HCT116 (cell line): Measurements from ENCODE around the gene HMCN1. TPM values are rescaled to one million over a fixed set of nuclear protein-coding genes. Genes with fewer than 3 reads are reported as not detected.

Experiments used
- ATAC-seq: fragments of 200-7000 bp; cut with Tn5 transposase; 2 replicates; pipeline ENCODE4 v1.9.1; 2020; ENCODE audit warnings: mild to moderate bottlenecking, moderate library complexity
- BruUV-seq: library from RNA; stranded (reverse); fragments of 400-500 nt; replicated peaks from 2 replicates; lab custom pipeline; 2021; lab: Mats Ljungman, UMichigan
- CTCF ChIA-PET: fragments of 300-600 bp; sonication (Branson Sonifier 250); formaldehyde crosslinking; loops from one replicate; lab custom pipeline; 2021; ENCODE audit warnings: antibody characterized with exemption; lab: Charles Lee
- POLR2A ChIA-PET: fragments of 300-600, 350-600 bp; sonication (Branson Sonifier 250); formaldehyde crosslinking; loops from one replicate; lab custom pipeline; 2021; ENCODE audit warnings: antibody characterized with exemption; lab: Charles Lee
- RAD21 ChIA-PET, 2 experiments: fragments of 300-600 bp; sonication (Branson Sonifier 250); formaldehyde crosslinking; loops; one replicate each; lab custom pipeline; 2023; ENCODE audit warnings: low total read pairs in 2 of 2; ENCODE audit not compliant: uncharacterized antibody in 2 of 2, unreplicated experiment in 2 of 2, low non-redundant PET in 1 of 2; lab: Charles Lee
- DNase-seq: peaks from one replicate; pipeline ENCODE4 v3.0.0-alpha.2; 2010; ENCODE audit warnings: low read depth, low spot score
- H2AFZ ChIP-seq: fragments of 200-600 bp; shearing (Covaris generic), sonication (generic); 2 replicates; pipeline ENCODE4 v1.6.1; 2017; ENCODE audit warnings: low read depth, mixed run types, mixed read lengths, antibody characterized with exemption, low read length; ENCODE audit not compliant: poor library complexity, severe bottlenecking
- H3K27ac ChIP-seq: 2 replicates; pipeline ENCODE4 v1.5.1; 2012; ENCODE audit warnings: low read depth, low read length
- H3K27me3 ChIP-seq: fragments of 200-600 bp; sonication (generic); 2 replicates; pipeline ENCODE4 v1.6.1; 2016; ENCODE audit warnings: mixed run types, low read length, mixed read lengths; ENCODE audit not compliant: insufficient read depth
- H3K36me3 ChIP-seq, 2 experiments: fragments of 200-500 bp in 1 of 2; fragments of 200-600 bp in 1 of 2; sonication (Bioruptor generic) in 1 of 2; sonication (generic) in 1 of 2; 2 replicates each; pipeline versions ENCODE4 v1.5.1 to v1.6.1; 2014 to 2016; ENCODE audit warnings: low read length in 2 of 2, inconsistent platforms in 1 of 2, mixed read lengths in 1 of 2, mixed run types in 1 of 2; ENCODE audit not compliant: insufficient read depth in 2 of 2, control insufficient read depth in 1 of 2
- H3K4me1 ChIP-seq, 2 experiments: fragments of 200-600 bp in 1 of 2; sonication (generic) in 1 of 2; 2 replicates each; pipeline versions ENCODE4 v1.5.1 to v1.6.1; 2012 to 2017; ENCODE audit warnings: low read length in 2 of 2, inconsistent platforms in 1 of 2, mild to moderate bottlenecking in 1 of 2, mixed read lengths in 1 of 2, mixed run types in 1 of 2, moderate library complexity in 1 of 2; ENCODE audit not compliant: insufficient read depth in 2 of 2, control insufficient read depth in 1 of 2
- H3K4me2 ChIP-seq: fragments of 200-600 bp; sonication (generic); 2 replicates; pipeline ENCODE4 v1.6.1; 2017; ENCODE audit warnings: mixed run types, low read length, mixed read lengths
- H3K4me3 ChIP-seq, 2 experiments: fragments of 200-600 bp in 1 of 2; sonication (generic) in 1 of 2; replicated peaks in 1 of 2; 2 replicates each; pipeline ENCODE4 v1.5.1; 2011 to 2016; ENCODE audit warnings: low read length in 2 of 2, control low read depth in 1 of 2, low read depth in 1 of 2, mild to moderate bottlenecking in 1 of 2, mixed read lengths in 1 of 2, mixed run types in 1 of 2
- H3K79me2 ChIP-seq: fragments of 200-600 bp; sonication (generic); 2 replicates; pipeline ENCODE4 v1.6.1; 2017; ENCODE audit warnings: mild to moderate bottlenecking, mixed run types, low read length, moderate library complexity, mixed read lengths; ENCODE audit not compliant: insufficient read depth
- H3K9ac ChIP-seq: fragments of 200-600 bp; sonication (generic); 2 replicates; pipeline ENCODE4 v1.6.1; 2016; ENCODE audit warnings: low read length, mixed read lengths
- H3K9me2 ChIP-seq: fragments of 200-600 bp; sonication (generic), shearing (Covaris generic); 2 replicates; pipeline ENCODE4 v1.6.1; 2017; ENCODE audit warnings: mixed run types, mild to moderate bottlenecking, moderate library complexity; ENCODE audit not compliant: insufficient read depth
- H3K9me3 ChIP-seq, 2 experiments: fragments of 200-500 bp in 1 of 2; fragments of 200-600 bp in 1 of 2; sonication (Bioruptor generic) in 1 of 2; sonication (generic) in 1 of 2; 2 replicates each; pipeline ENCODE4 v1.6.1; 2014 to 2017; ENCODE audit warnings: low read length in 2 of 2, mixed read lengths in 2 of 2, inconsistent platforms in 1 of 2, low read depth in 1 of 2, mild to moderate bottlenecking in 1 of 2, mixed run types in 1 of 2, moderate library complexity in 1 of 2; ENCODE audit not compliant: control insufficient read depth in 1 of 2, insufficient read depth in 1 of 2
- H4K20me1 ChIP-seq: fragments of 200-600 bp; sonication (generic), shearing (Covaris generic); 2 replicates; pipeline ENCODE4 v1.6.1; 2017; ENCODE audit warnings: mixed run types, mild to moderate bottlenecking, moderate library complexity; ENCODE audit not compliant: insufficient read depth
- ATF3 ChIP-seq: IDR thresholded peaks from 2 replicates; pipeline ENCODE4 v1.6.1; 2012
- CEBPB ChIP-seq: IDR thresholded peaks from 2 replicates; pipeline ENCODE4 v1.6.1; 2012; ENCODE audit warnings: low read depth
- EGR1 ChIP-seq: IDR thresholded peaks from 2 replicates; pipeline ENCODE4 v1.6.1; 2012; ENCODE audit warnings: low read depth
- ELF1 ChIP-seq: IDR thresholded peaks from 2 replicates; pipeline ENCODE4 v1.6.1; 2012; ENCODE audit warnings: low read depth, borderline replicate concordance
- EZH2phosphoT487 ChIP-seq: fragments of 200-600 bp; IDR thresholded peaks from 2 replicates; pipeline ENCODE4 v1.6.1; 2018; ENCODE audit warnings: antibody characterized with exemption, borderline replicate concordance
- FOSL1 ChIP-seq: IDR thresholded peaks from 2 replicates; pipeline ENCODE4 v1.6.1; 2012; ENCODE audit warnings: low read depth
- JUND ChIP-seq: IDR thresholded peaks from 2 replicates; pipeline ENCODE4 v1.6.1; 2012
- POLR2A ChIP-seq: IDR thresholded peaks from 2 replicates; pipeline ENCODE4 v1.7.0; 2011; ENCODE audit warnings: borderline replicate concordance; ENCODE audit not compliant: insufficient read depth, insufficient read length; ENCODE audit errors: extremely low read depth
- POLR2AphosphoS5 ChIP-seq: IDR thresholded peaks from 2 replicates; pipeline ENCODE4 v1.6.1; 2011; ENCODE audit warnings: mild to moderate bottlenecking, low read depth, low read length, moderate library complexity
- RAD21 ChIP-seq: IDR thresholded peaks from 2 replicates; pipeline ENCODE4 v1.6.1; 2012; ENCODE audit warnings: low read depth, mild to moderate bottlenecking
- SIN3A ChIP-seq: IDR thresholded peaks from 2 replicates; pipeline ENCODE4 v1.6.1; 2012; ENCODE audit warnings: low read depth
- SP1 ChIP-seq: IDR thresholded peaks from 2 replicates; pipeline ENCODE4 v1.6.1; 2012; ENCODE audit warnings: low read depth
- TCF7L2 ChIP-seq: IDR thresholded peaks from 2 replicates; pipeline ENCODE4 v1.7.0; 2011; ENCODE audit warnings: borderline replicate concordance, inconsistent platforms; ENCODE audit not compliant: insufficient read depth, insufficient read length; ENCODE audit errors: extremely low read depth
- ZBTB33 ChIP-seq: IDR thresholded peaks from 2 replicates; pipeline ENCODE4 v1.6.1; 2011; ENCODE audit warnings: mild to moderate bottlenecking, low read length, moderate library complexity; ENCODE audit not compliant: insufficient replicate concordance; ENCODE audit errors: extremely low read depth
- ZFX ChIP-seq: fragments of 450-650 bp; IDR thresholded peaks from 2 replicates; pipeline ENCODE4 v1.6.1; 2017
- ZNF274 ChIP-seq: fragments of 200-500 bp; sonication (Bioruptor generic); IDR thresholded peaks from 2 replicates; pipeline ENCODE4 v1.6.1; 2014; ENCODE audit warnings: mild to moderate bottlenecking, low read depth, low read length, inconsistent platforms
- intact Hi-C: fragments of 100-400 bp; cut with micrococcal nuclease; formaldehyde crosslinking; loops from 2 replicates; pipeline ENCODE4 v1.10.0; 2022
- total RNA-seq: library from RNA; stranded (reverse); gene quantifications from one replicate; pipeline ENCODE4 v1.2.1, GENCODE V29; 2021; ENCODE audit not compliant: unreplicated experiment

HMCN1 gene
- total RNA-seq, 1 experiment from 2014 or later, result 0.59 TPM

GRCh38 chr1:186215636-186216035 is 481.4 kb downstream of the HMCN1 start:
- BruUV-seq, result no TSS peak
- intact Hi-C loops, result loop anchor here (10.0 kb wide), 1 partner anchor 1411 kb away; no protein-coding TSS in a partner anchor

More at GRCh38 chr1:186215636-186216035, 481.4 kb downstream of the HMCN1 start:
- Histone ChIP-seq H3K4me2 (no peak overlapping the region), H3K4me3 (no peak overlapping the region), H4K20me1 (no peaks in the 10 kb centered on the region), H2AFZ (no peak overlapping the region), H3K9ac (no peak overlapping the region), H3K27me3 (no peaks in the 10 kb centered on the region), H3K36me3 (no peaks in the 10 kb centered on the region), H3K27ac (no peak overlapping the region), H3K9me3 (no peaks in the 10 kb centered on the region), H3K79me2 (no peaks in the 10 kb centered on the region), H3K9me2 (no peaks in the 10 kb centered on the region), H3K4me1 (no peaks in the 10 kb centered on the region)
- TF ChIP-seq ZBTB33, result no peak
- no peak for TF ChIP-seq SIN3A
- TF ChIP-seq JUND, result no peak
- no peak for TF ChIP-seq EGR1
- TF ChIP-seq ELF1, result no peak
- TF ChIP-seq RAD21, result no peak
- no peak for TF ChIP-seq ATF3
- TF ChIP-seq POLR2AphosphoS5, result no peak
- TF ChIP-seq FOSL1, result no peak
- no peak for TF ChIP-seq CEBPB
- no peak for TF ChIP-seq ZFX
- no peak for TF ChIP-seq TCF7L2
- TF ChIP-seq SP1, result no peak
- no peak for TF ChIP-seq ZNF274
- TF ChIP-seq POLR2A, result no peak
- no peak for TF ChIP-seq EZH2phosphoT487
- POLR2A ChIA-PET, result no interaction called here
- DNase-seq (no peak), ATAC-seq (no peak)
- CTCF ChIA-PET, result interaction anchor here (1.4 kb wide), 2 partner anchors 60 to 495 kb away, joined by 3 to 9 read pairs; no protein-coding TSS in a partner anchor
- RAD21 ChIA-PET, result no interaction called here
